GM12874 (cell line): ENCODE results near the gene FOXC1.

Source experiments
- CTCF ChIP-seq: IDR thresholded peaks from 2 replicates; pipeline ENCODE4 v1.5.1; 2011; ENCODE audit warnings: low read depth, mild to moderate bottlenecking, control low read depth, low read length, moderate library complexity; ENCODE audit not compliant: insufficient read depth

FOXC1 gene

GRCh38 chr6:1659816-1660215, 50.1 kb downstream of the FOXC1 start:
- no peak for TF ChIP-seq CTCF

- TF ChIP-seq CTCF, result no peak
Observed at GRCh38 chr6:1662534-1662933, 52.8 kb downstream of the FOXC1 start.
